ENCODE measurements around the gene ZNF709.

DNA sequence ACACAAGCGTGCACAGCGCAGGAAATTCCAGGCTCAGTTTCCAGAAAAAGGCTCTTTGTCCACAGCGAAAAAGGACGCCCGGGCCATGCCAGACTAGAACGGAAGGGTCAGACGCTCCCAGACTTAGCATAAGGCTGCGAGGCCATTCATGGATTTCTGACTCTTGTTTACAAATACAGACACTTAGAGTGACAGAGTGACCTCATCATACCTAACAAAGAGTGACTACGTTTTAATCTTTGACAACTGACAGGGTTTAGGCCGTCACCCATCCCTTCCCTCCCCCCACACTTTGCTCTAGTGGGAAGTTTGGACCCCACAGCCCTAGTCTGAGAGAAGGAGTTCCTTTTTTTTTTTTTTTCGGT lies 418 bp upstream of the ZNF709 start:
- TF ChIP-seq, protein P1, sequence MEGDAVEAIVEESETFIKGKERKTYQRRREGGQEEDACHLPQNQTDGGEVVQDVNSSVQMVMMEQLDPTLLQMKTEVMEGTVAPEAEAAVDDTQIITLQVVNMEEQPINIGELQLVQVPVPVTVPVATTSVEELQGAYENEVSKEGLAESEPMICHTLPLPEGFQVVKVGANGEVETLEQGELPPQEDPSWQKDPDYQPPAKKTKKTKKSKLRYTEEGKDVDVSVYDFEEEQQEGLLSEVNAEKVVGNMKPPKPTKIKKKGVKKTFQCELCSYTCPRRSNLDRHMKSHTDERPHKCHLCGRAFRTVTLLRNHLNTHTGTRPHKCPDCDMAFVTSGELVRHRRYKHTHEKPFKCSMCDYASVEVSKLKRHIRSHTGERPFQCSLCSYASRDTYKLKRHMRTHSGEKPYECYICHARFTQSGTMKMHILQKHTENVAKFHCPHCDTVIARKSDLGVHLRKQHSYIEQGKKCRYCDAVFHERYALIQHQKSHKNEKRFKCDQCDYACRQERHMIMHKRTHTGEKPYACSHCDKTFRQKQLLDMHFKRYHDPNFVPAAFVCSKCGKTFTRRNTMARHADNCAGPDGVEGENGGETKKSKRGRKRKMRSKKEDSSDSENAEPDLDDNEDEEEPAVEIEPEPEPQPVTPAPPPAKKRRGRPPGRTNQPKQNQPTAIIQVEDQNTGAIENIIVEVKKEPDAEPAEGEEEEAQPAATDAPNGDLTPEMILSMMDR (IDR thresholded peaks at IDR 0.05): no peak
- no peak for TF ChIP-seq EZH2 (IDR thresholded peaks at IDR 0.05)
- no peak for TF ChIP-seq EZH2phosphoT487 (IDR thresholded peaks at IDR 0.05)
